Gastrocnemius medialis (tissue), 4 donors: ENCODE results near the gene DPEP1.

Source experiments
- POLR2A ChIP-seq, 2 donors: fragments of 450-650 bp; IDR thresholded peaks; one replicate each; pipeline ENCODE4 v1.6.1; 2017; ENCODE audit warnings: antibody characterized with exemption in 2 of 2, mild to moderate bottlenecking in 2 of 2, moderate library complexity in 2 of 2
- TF ChIP-seq, protein P1 (sequence below), 5 experiments: fragments of 450-650 bp in 3 of 5; fragments of 200-600 bp in 2 of 5; sonication (generic) in 2 of 5; IDR thresholded peaks in 4 of 5; conservative IDR thresholded peaks in 1 of 5; 1 replicate in 4 of 5; 2 replicates in 1 of 5; pipeline ENCODE4 v1.5.1; 2016 to 2019; ENCODE audit warnings: antibody characterized with exemption in 5 of 5, mild to moderate bottlenecking in 3 of 5, moderate library complexity in 3 of 5

- no peak for TF ChIP-seq POLR2A (IDR thresholded peaks at IDR 0.05)
- TF ChIP-seq, protein P1, sequence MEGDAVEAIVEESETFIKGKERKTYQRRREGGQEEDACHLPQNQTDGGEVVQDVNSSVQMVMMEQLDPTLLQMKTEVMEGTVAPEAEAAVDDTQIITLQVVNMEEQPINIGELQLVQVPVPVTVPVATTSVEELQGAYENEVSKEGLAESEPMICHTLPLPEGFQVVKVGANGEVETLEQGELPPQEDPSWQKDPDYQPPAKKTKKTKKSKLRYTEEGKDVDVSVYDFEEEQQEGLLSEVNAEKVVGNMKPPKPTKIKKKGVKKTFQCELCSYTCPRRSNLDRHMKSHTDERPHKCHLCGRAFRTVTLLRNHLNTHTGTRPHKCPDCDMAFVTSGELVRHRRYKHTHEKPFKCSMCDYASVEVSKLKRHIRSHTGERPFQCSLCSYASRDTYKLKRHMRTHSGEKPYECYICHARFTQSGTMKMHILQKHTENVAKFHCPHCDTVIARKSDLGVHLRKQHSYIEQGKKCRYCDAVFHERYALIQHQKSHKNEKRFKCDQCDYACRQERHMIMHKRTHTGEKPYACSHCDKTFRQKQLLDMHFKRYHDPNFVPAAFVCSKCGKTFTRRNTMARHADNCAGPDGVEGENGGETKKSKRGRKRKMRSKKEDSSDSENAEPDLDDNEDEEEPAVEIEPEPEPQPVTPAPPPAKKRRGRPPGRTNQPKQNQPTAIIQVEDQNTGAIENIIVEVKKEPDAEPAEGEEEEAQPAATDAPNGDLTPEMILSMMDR (IDR thresholded peaks at IDR 0.05 in 4 of 5, conservative IDR thresholded peaks at IDR 0.05 in 1 of 5), result no peak
Observed at GRCh38 chr16:89670496-89671431, 57.3 kb downstream of the DPEP1 start.
